Stimulated activated CD8-positive, alpha-beta memory T cell treated with anti-CD3 and anti-CD28 coated beads, Interleukin-7, amount 100 ng/mL, for 24 hours (primary cell): ENCODE data around the gene AIP.
"Not testable (repeated sequence)": the region's sequence is repeated elsewhere in the genome, so short reads cannot be mapped to it uniquely, and the experiment has no call there.

Experiments used
- DNase-seq: peaks from one replicate; pipeline ENCODE4 v3.0.0-alpha.2; 2020; ENCODE audit warnings: low read depth

Gene AIP

GRCh38 chr11:67449116-67449844 is 33.5 kb upstream of the AIP start:
- DNase-seq: no peak

- no peak for DNase-seq
Observed at GRCh38 chr11:67450796-67451657, 31.8 kb upstream of the AIP start.

GRCh38 chr11:67451658-67451976 is 31.2 kb upstream of the AIP start:
- no peak for DNase-seq

GRCh38 chr11:67452141-67452952 is 30.5 kb upstream of the AIP start, which contains the start of gene GPR152:
Gene GPR152, minus strand, starts transcription at chr11:67452729. Its CDS starts 5 bp downstream, at chr11:67452724.
- DNase-seq: no peak

GRCh38 chr11:67453816-67454732 is 28.8 kb upstream of the AIP start:
- DNase-seq: no peak

- no peak for DNase-seq
Observed at GRCh38 chr11:67455054-67455453, 27.8 kb upstream of the AIP start, which contains the start of gene CABP4. Gene CABP4, plus strand, starts transcription at chr11:67455354. Its CDS starts 70 bp downstream, at chr11:67455424.

- DNase-seq: no peak
Observed at GRCh38 chr11:67456068-67456705, 26.6 kb upstream of the AIP start.

GRCh38 chr11:67457453-67457852 is 25.4 kb upstream of the AIP start:
- DNase-seq: no peak

- no peak for DNase-seq
Observed at GRCh38 chr11:67458266-67458665, 24.6 kb upstream of the AIP start.

- no peak for DNase-seq
Observed at GRCh38 chr11:67463186-67463585, 19.6 kb upstream of the AIP start.

GRCh38 chr11:67463680-67464410 is 19.0 kb upstream of the AIP start:
- DNase-seq: no peak

- DNase-seq: peak; percentile 78
Observed at GRCh38 chr11:67464411-67465188, 18.2 kb upstream of the AIP start.

- DNase-seq: no peak
Observed at GRCh38 chr11:67465189-67465510, 17.7 kb upstream of the AIP start.

GRCh38 chr11:67465530-67465929 is 17.3 kb upstream of the AIP start:
- not testable (repeated sequence) for DNase-seq

GRCh38 chr11:67466367-67466766 is 16.5 kb upstream of the AIP start:
- DNase-seq: no peak

GRCh38 chr11:67466962-67467771 is 15.7 kb upstream of the AIP start:
- no peak for DNase-seq

GRCh38 chr11:67468056-67468455 is 14.8 kb upstream of the AIP start:
- DNase-seq: no peak

GRCh38 chr11:67468456-67468758 is 14.4 kb upstream of the AIP start:
- no peak for DNase-seq
